ENCODE results near the gene VAV3.

DNA sequence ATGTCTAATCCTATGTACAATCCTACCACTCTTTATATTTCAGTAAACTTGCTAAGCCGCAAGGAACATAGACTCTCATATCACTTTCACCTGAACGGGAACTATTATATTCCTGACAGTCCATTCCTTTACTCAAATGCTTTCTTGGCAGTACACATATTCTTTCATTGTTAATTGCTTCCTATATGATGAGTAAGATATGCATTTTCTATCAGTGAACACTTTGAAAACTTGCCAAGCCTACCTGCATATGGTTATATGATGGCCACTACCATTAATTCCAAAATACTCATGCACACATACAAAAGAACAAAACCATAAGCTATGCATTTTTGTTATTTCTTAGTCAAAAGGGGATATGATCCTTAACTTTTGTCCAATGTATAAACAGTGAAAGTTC is 341.5 kb downstream of the VAV3 start:
- no peak for TF ChIP-seq POLR2A (IDR thresholded peaks at IDR 0.05; ENCODE audit: low read depth)
- TF ChIP-seq, protein P1, sequence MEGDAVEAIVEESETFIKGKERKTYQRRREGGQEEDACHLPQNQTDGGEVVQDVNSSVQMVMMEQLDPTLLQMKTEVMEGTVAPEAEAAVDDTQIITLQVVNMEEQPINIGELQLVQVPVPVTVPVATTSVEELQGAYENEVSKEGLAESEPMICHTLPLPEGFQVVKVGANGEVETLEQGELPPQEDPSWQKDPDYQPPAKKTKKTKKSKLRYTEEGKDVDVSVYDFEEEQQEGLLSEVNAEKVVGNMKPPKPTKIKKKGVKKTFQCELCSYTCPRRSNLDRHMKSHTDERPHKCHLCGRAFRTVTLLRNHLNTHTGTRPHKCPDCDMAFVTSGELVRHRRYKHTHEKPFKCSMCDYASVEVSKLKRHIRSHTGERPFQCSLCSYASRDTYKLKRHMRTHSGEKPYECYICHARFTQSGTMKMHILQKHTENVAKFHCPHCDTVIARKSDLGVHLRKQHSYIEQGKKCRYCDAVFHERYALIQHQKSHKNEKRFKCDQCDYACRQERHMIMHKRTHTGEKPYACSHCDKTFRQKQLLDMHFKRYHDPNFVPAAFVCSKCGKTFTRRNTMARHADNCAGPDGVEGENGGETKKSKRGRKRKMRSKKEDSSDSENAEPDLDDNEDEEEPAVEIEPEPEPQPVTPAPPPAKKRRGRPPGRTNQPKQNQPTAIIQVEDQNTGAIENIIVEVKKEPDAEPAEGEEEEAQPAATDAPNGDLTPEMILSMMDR (IDR thresholded peaks at IDR 0.05), result no peak
- no peak for TF ChIP-seq EP300 (IDR thresholded peaks at IDR 0.05)
